ENCODE measurements around the gene CD248.

The CD248 gene

GRCh38 chr11:66315498-66315885, 1.4 kb downstream of the CD248 start:
- DNase-seq (ENCODE audit: low read depth), result no peak
- TF ChIP-seq CTCF (IDR thresholded peaks at IDR 0.05; ENCODE audit: insufficient read depth, low read depth, low read length, missing control alignments), result no peak
- no peak overlapping the region for H3K4me3 ChIP-seq (ENCODE audit: low read length)

GRCh38 chr11:66314561-66315497, 2.0 kb downstream of the CD248 start:
- H3K4me3 ChIP-seq (ENCODE audit: low read length), result no peak overlapping the region
- no peak for DNase-seq (ENCODE audit: low read depth)

GRCh38 chr11:66314186-66314501, 2.7 kb downstream of the CD248 start:
- no peak overlapping the region for H3K4me3 ChIP-seq (ENCODE audit: low read length)
- TF ChIP-seq CTCF (IDR thresholded peaks at IDR 0.05; ENCODE audit: insufficient read depth, low read depth, low read length, missing control alignments), result no peak
- no peak for DNase-seq (ENCODE audit: low read depth)

More at GRCh38 chr11:66314561-66315497, 2.0 kb downstream of the CD248 start:
- no peak for TF ChIP-seq CTCF (IDR thresholded peaks at IDR 0.05; ENCODE audit: insufficient read depth, low read depth, low read length, missing control alignments)

- no peak for DNase-seq (ENCODE audit: low read depth)
These were observed 3.3 kb downstream of the CD248 start for GRCh38 chr11:66313321-66314185.

GRCh38 chr11:66312549-66313320, 4.1 kb downstream of the CD248 start:
- no peak for TF ChIP-seq CTCF (IDR thresholded peaks at IDR 0.05; ENCODE audit: insufficient read depth, low read depth, low read length, missing control alignments)
- peak; percentile 99 for DNase-seq (ENCODE audit: low read depth)
- H3K4me3 ChIP-seq (ENCODE audit: low read length), result peak overlapping the region; percentile 58

More at GRCh38 chr11:66313321-66314185, 3.3 kb downstream of the CD248 start:
- H3K4me3 ChIP-seq (ENCODE audit: low read length), result peak overlapping the region; percentile 11
- TF ChIP-seq CTCF (IDR thresholded peaks at IDR 0.05; ENCODE audit: insufficient read depth, low read depth, low read length, missing control alignments), result no peak

- peak; percentile 92 for TF ChIP-seq CTCF (IDR thresholded peaks at IDR 0.05; ENCODE audit: insufficient read depth, low read depth, low read length, missing control alignments)
- H3K4me3 ChIP-seq (ENCODE audit: low read length), result peak overlapping the region; percentile 58
- DNase-seq (ENCODE audit: low read depth), result peak; percentile 94
These were observed 4.8 kb downstream of the CD248 start for GRCh38 chr11:66311965-66312548.
